Neural cell (in vitro differentiated cells): ENCODE data around the gene TRMT2A. TPM values are rescaled to one million over a fixed set of nuclear protein-coding genes. Genes with fewer than 3 reads are reported as not detected.

Experiments used
- H2AFZ ChIP-seq: fragments of 200-600, 300-800 bp; sonication (generic), shearing (Covaris generic); 2 replicates; pipeline ENCODE4 v1.6.0; 2014; ENCODE audit warnings: low read depth, mild to moderate bottlenecking, antibody characterized with exemption, low read length, moderate library complexity
- H3F3A ChIP-seq: fragments of 200-600 bp; shearing (Covaris generic); 2 replicates; pipeline ENCODE4 v1.6.1; 2016; ENCODE audit warnings: mild to moderate bottlenecking, moderate library complexity, mixed read lengths, antibody characterized with exemption, low read length; ENCODE audit not compliant: insufficient read depth, poor library complexity, severe bottlenecking
- H3K27ac ChIP-seq: fragments of 200-600, 300-800 bp; sonication (generic), shearing (Covaris generic); 2 replicates; pipeline ENCODE4 v1.5.1; 2014; ENCODE audit warnings: mild to moderate bottlenecking, low read length, moderate library complexity
- H3K27me3 ChIP-seq: fragments of 300-800, 200-600 bp; sonication (generic), shearing (Covaris generic); 2 replicates; pipeline ENCODE4 v1.6.0; 2014; ENCODE audit warnings: mild to moderate bottlenecking, low read depth, low read length, moderate library complexity; ENCODE audit not compliant: insufficient read depth
- H3K36me3 ChIP-seq: fragments of 300-800, 200-600 bp; sonication (generic), shearing (Covaris generic); 2 replicates; pipeline ENCODE4 v1.5.1; 2014; ENCODE audit warnings: mild to moderate bottlenecking, antibody characterized with exemption, low read length, moderate library complexity; ENCODE audit not compliant: insufficient read depth
- H3K4me2 ChIP-seq: fragments of 300-800, 200-600 bp; sonication (generic), shearing (Covaris generic); 2 replicates; pipeline ENCODE4 v1.6.0; 2014; ENCODE audit warnings: mild to moderate bottlenecking, low read length
- H3K4me3 ChIP-seq: fragments of 300-800, 200-600 bp; sonication (generic), shearing (Covaris generic); 2 replicates; pipeline ENCODE4 v1.5.1; 2014; ENCODE audit warnings: mild to moderate bottlenecking, low read length, moderate library complexity
- H3K79me2 ChIP-seq: fragments of 200-600 bp; shearing (Covaris generic); replicated peaks from 2 replicates; pipeline ENCODE4 v1.6.0; 2014; ENCODE audit warnings: mild to moderate bottlenecking, low read length, moderate library complexity; ENCODE audit not compliant: insufficient read depth
- H3K9ac ChIP-seq: fragments of 300-800, 200-600 bp; sonication (generic), shearing (Covaris generic); 2 replicates; pipeline ENCODE4 v1.6.1; 2016; ENCODE audit warnings: mild to moderate bottlenecking, low read length, mixed read lengths
- H3K9me2 ChIP-seq: fragments of 200-600 bp; shearing (Covaris generic); 2 replicates; pipeline ENCODE4 v1.6.1; 2016; ENCODE audit warnings: mild to moderate bottlenecking, low read length, mixed read lengths; ENCODE audit not compliant: insufficient read depth
- H3K9me3 ChIP-seq: fragments of 200-600, 300-800 bp; sonication (generic), shearing (Covaris generic); 2 replicates; pipeline ENCODE4 v1.6.1; 2016; ENCODE audit warnings: mild to moderate bottlenecking, mixed run types, low read length, moderate library complexity, mixed read lengths
- H4K20me1 ChIP-seq: fragments of 200-600 bp; shearing (Covaris generic); 2 replicates; pipeline ENCODE4 v1.6.1; 2016; ENCODE audit warnings: mild to moderate bottlenecking, mixed run types; ENCODE audit not compliant: insufficient read depth
- EP300 ChIP-seq: fragments of 450-650 bp; conservative IDR thresholded peaks from 2 replicates; pipeline ENCODE4 v1.6.1; 2014; ENCODE audit warnings: antibody characterized with exemption, mild to moderate bottlenecking, moderate library complexity; ENCODE audit not compliant: poor library complexity, severe bottlenecking
- MXI1 ChIP-seq: fragments of 450-650 bp; conservative IDR thresholded peaks from 2 replicates; pipeline ENCODE4 v1.6.1; 2014; ENCODE audit warnings: antibody characterized with exemption, mild to moderate bottlenecking; ENCODE audit not compliant: poor library complexity, severe bottlenecking
- POLR2AphosphoS5 ChIP-seq: IDR thresholded peaks from 2 replicates; pipeline ENCODE4 v1.6.1; 2012
- RAD21 ChIP-seq: fragments of 450-650 bp; conservative IDR thresholded peaks from 2 replicates; pipeline ENCODE4 v1.6.1; 2014; ENCODE audit warnings: antibody characterized with exemption, mild to moderate bottlenecking, moderate library complexity
- REST ChIP-seq: IDR thresholded peaks from 2 replicates; pipeline ENCODE4 v1.6.1; 2012; ENCODE audit warnings: borderline replicate concordance
- SMC3 ChIP-seq: fragments of 450-650 bp; conservative IDR thresholded peaks from 2 replicates; pipeline ENCODE4 v1.6.1; 2014; ENCODE audit warnings: antibody characterized with exemption, mild to moderate bottlenecking, moderate library complexity; ENCODE audit not compliant: poor library complexity
- TAF1 ChIP-seq: IDR thresholded peaks from 2 replicates; pipeline ENCODE4 v1.6.1; 2012; ENCODE audit warnings: low read depth
- polyA plus RNA-seq: library from polyadenylated mRNA; depleted of rRNA; stranded (reverse); fragments of >200 nt; gene quantifications from 2 replicates; pipeline ENCODE4 v1.2.3, GENCODE V29; 2014
- TF ChIP-seq, protein P1 (sequence below): fragments of 450-650 bp; IDR thresholded peaks from 2 replicates; pipeline ENCODE4 v1.5.1; 2014; ENCODE audit warnings: antibody characterized with exemption, mild to moderate bottlenecking, moderate library complexity; ENCODE audit not compliant: poor library complexity, severe bottlenecking

TRMT2A gene
- polyA plus RNA-seq, 1 donor from 2014 or later: 96.7 TPM

DNA sequence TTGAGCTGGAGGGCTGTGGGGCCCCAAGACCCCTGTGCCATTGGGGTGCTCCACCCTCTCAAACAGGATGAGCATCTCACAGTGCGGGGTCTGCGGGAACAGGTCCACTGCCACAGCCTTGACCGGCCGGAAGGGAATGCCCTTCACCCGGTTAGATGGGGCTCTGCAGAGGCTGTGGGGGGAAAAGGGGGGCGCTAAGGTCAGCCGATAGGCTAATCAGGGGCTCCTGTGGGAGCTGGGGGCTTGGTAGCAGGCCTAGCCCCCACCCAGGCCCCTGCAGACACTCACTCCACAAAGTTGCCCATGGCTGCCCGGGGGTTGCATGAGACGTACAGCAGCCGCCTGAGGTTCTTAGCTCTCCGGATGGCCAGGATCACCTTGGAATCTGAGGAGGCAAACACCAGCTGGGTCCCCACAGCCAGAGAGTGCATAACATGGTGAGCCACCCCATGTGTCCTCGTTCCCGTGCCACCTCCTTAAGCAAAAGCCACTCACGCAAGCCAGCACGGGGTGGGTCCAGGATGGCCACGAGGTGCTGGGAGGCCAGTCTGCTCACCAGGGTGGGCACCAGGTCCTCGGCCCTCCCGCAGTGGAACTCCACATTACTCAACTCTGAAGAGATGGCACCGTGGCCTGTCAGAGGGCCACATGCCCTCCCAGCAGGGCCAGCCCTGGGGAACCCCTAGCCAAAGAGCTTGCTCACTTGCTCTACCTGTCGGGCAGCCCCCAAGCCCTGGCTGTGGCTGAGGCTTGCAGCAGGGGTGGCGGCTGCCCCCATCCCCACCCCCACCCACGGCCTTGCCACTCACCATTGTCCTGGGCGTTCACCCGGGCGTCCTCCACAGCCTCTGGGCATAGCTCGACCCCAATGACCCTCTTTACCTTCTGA lies 4.2 kb downstream of the TRMT2A start:
- Histone ChIP-seq H4K20me1 (no peaks in the 10 kb centered on the region), H3K4me2 (no peak overlapping the region), H3K9me2 (no peaks in the 10 kb centered on the region), H3K79me2 (peaks cover 18% of the 10 kb centered on the region), H3K9me3 (no peaks in the 10 kb centered on the region), H2AFZ (no peak overlapping the region), H3K4me3 (no peak overlapping the region), H3K9ac (no peak overlapping the region), H3K27me3 (no peaks in the 10 kb centered on the region), H3K36me3 (peaks cover 6% of the 10 kb centered on the region), H3K27ac (no peak overlapping the region), H3F3A (no peaks in the 10 kb centered on the region)
- TF ChIP-seq EP300: no peak
- TF ChIP-seq SMC3: no peak
- no peak for TF ChIP-seq MXI1
- peak; percentile 19 for TF ChIP-seq POLR2AphosphoS5
- no peak for TF ChIP-seq TAF1
- TF ChIP-seq REST: no peak
- TF ChIP-seq, protein P1, sequence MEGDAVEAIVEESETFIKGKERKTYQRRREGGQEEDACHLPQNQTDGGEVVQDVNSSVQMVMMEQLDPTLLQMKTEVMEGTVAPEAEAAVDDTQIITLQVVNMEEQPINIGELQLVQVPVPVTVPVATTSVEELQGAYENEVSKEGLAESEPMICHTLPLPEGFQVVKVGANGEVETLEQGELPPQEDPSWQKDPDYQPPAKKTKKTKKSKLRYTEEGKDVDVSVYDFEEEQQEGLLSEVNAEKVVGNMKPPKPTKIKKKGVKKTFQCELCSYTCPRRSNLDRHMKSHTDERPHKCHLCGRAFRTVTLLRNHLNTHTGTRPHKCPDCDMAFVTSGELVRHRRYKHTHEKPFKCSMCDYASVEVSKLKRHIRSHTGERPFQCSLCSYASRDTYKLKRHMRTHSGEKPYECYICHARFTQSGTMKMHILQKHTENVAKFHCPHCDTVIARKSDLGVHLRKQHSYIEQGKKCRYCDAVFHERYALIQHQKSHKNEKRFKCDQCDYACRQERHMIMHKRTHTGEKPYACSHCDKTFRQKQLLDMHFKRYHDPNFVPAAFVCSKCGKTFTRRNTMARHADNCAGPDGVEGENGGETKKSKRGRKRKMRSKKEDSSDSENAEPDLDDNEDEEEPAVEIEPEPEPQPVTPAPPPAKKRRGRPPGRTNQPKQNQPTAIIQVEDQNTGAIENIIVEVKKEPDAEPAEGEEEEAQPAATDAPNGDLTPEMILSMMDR: no peak
- TF ChIP-seq RAD21: no peak

- Histone ChIP-seq H3K9me2 (no peaks in the 10 kb centered on the region), H3K79me2 (peaks cover 17% of the 10 kb centered on the region), H3K4me2 (no peak overlapping the region), H3K9ac (no peak overlapping the region), H3K4me3 (no peak overlapping the region), H3K36me3 (peaks cover 6% of the 10 kb centered on the region), H2AFZ (no peak overlapping the region), H3K27ac (no peak overlapping the region), H3K9me3 (no peaks in the 10 kb centered on the region), H3F3A (no peaks in the 10 kb centered on the region), H4K20me1 (no peaks in the 10 kb centered on the region), H3K27me3 (no peaks in the 10 kb centered on the region)
- TF ChIP-seq REST (no peak), MXI1 (no peak)
- TF ChIP-seq, protein P1: no peak
Measured at GRCh38 chr22:20111689-20112622, 5.1 kb downstream of the TRMT2A start.
